Measurements from ENCODE around the gene OASL.

DNA sequence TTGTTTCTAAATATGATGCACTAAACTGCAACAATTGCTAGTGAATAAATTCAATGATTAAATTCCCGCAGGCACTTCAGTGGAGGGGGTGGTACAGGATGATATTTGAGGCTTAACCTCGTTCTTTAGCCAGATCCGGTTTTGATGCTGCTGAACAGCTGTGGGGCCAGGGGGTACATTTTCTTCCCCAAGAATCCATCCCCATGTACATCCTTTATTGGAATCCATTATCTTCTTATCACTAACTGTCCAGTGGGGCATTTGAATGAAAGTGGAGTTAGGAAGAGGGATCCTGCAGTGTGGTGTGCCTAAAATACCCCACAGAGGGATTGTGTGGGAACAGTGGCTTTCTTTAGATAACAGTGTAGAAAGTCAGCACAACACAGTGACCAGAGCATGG, 45.2 kb upstream of the OASL start:
- TF ChIP-seq EZH2 (IDR thresholded peaks at IDR 0.05; ENCODE audit: borderline replicate concordance, low read length), result no peak
- TF ChIP-seq, protein P1, sequence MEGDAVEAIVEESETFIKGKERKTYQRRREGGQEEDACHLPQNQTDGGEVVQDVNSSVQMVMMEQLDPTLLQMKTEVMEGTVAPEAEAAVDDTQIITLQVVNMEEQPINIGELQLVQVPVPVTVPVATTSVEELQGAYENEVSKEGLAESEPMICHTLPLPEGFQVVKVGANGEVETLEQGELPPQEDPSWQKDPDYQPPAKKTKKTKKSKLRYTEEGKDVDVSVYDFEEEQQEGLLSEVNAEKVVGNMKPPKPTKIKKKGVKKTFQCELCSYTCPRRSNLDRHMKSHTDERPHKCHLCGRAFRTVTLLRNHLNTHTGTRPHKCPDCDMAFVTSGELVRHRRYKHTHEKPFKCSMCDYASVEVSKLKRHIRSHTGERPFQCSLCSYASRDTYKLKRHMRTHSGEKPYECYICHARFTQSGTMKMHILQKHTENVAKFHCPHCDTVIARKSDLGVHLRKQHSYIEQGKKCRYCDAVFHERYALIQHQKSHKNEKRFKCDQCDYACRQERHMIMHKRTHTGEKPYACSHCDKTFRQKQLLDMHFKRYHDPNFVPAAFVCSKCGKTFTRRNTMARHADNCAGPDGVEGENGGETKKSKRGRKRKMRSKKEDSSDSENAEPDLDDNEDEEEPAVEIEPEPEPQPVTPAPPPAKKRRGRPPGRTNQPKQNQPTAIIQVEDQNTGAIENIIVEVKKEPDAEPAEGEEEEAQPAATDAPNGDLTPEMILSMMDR (conservative IDR thresholded peaks at IDR 0.05 in 1 of 2, IDR thresholded peaks at IDR 0.05 in 1 of 2; ENCODE audit: extremely low read depth in 1 of 2, insufficient read depth in 1 of 2, low read depth in 1 of 2, low read length in 2 of 2), result no peak
